WI38 (cell line): Measurements from ENCODE around the gene EIF2D.

Experiments used
- H3K4me3 ChIP-seq: 2 replicates; pipeline ENCODE4 v1.5.1; 2011; ENCODE audit warnings: low read depth, mild to moderate bottlenecking, control low read depth, low read length
- TF ChIP-seq, protein P1 (sequence below): IDR thresholded peaks from 2 replicates; pipeline ENCODE4 v1.5.1; 2012; ENCODE audit warnings: low read depth, mild to moderate bottlenecking, control low read depth, low read length

The EIF2D gene

GRCh38 chr1:206557636-206558473, 54.4 kb downstream of the EIF2D start:
- TF ChIP-seq, protein P1, sequence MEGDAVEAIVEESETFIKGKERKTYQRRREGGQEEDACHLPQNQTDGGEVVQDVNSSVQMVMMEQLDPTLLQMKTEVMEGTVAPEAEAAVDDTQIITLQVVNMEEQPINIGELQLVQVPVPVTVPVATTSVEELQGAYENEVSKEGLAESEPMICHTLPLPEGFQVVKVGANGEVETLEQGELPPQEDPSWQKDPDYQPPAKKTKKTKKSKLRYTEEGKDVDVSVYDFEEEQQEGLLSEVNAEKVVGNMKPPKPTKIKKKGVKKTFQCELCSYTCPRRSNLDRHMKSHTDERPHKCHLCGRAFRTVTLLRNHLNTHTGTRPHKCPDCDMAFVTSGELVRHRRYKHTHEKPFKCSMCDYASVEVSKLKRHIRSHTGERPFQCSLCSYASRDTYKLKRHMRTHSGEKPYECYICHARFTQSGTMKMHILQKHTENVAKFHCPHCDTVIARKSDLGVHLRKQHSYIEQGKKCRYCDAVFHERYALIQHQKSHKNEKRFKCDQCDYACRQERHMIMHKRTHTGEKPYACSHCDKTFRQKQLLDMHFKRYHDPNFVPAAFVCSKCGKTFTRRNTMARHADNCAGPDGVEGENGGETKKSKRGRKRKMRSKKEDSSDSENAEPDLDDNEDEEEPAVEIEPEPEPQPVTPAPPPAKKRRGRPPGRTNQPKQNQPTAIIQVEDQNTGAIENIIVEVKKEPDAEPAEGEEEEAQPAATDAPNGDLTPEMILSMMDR: no peak
- peak overlapping the region; percentile 56 for H3K4me3 ChIP-seq

DNA sequence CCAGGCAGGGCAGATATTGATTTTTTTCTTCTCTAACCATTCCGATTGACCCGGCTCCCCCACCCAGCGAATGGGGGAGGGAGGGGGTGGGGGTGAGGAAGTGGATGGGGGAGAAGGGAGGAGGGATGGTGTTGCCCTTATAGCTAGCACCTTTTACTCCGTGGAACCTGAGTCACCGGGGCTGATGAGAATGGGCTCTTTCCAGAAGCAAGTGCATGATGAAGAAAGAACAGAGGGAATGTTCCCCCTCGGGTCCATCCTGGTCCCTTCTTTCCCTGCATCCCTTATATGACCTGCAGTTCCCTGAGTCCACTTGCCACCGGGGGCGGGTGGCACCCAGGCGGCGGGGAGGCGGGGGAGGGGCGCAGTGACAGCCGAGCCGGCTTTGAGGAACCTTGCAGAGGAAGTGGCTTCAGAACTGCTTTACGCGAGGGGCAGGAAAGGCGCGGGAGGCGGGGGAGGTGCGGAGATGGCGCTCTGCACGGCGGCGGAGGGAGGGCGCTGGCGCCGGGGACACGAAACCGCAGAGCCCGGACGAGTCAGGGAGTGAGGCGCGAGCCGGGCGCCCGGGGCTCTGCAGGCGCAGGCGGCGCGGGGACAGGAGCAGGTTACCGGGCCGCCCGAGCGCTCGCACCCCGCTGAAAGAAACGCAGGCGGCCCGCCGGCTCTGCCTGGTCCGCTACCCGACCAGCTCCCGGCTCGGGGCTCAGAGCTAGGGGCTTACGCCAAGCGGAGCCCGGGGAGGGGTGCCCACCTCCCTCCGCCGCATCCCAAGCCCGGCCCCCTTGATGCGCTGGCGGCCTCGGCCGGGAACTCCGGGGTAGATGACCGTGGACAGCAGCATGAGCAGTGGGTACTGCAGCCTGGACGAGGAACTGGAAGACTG, 55.3 kb downstream of the EIF2D start:
- H3K4me3 ChIP-seq: peak overlapping the region; percentile 56
- TF ChIP-seq, protein P1: no peak

GRCh38 chr1:206556047-206556749, 56.1 kb downstream of the EIF2D start:
- no peak overlapping the region for H3K4me3 ChIP-seq

GRCh38 chr1:206555473-206555935, 56.8 kb downstream of the EIF2D start:
- no peak overlapping the region for H3K4me3 ChIP-seq
- TF ChIP-seq, protein P1: no peak

More at GRCh38 chr1:206556047-206556749, 56.1 kb downstream of the EIF2D start:
- TF ChIP-seq, protein P1: no peak

- H3K4me3 ChIP-seq: no peak overlapping the region
- TF ChIP-seq, protein P1: no peak
These were observed 57.4 kb downstream of the EIF2D start for GRCh38 chr1:206554701-206555472.

DNA sequence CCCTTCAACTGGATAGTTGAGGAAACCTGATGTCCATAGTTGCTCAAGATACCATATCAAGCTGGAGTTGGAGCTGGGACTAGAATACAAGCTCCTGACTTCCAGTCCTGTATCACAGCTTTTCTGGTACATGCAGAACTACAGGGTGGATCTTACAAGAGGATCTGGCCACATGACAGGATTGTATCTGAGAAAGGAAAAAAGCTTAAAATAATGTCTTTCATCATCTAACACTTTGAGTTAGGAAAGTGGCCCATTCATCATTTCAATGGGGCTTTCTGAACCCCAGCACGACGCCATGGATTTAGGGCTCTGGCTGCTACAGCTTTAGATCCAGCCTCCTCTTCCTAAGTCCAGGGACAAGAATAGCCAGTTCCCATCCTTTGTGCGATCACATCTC, 58.1 kb downstream of the EIF2D start:
- no peak overlapping the region for H3K4me3 ChIP-seq
- TF ChIP-seq, protein P1: no peak
